Middle frontal gyrus (tissue), 1 donor: Measurements from ENCODE around the gene MED17.
A peak's percentile ranks its signal among the peaks of the same experiment; 100 is the strongest.
"Not testable (repeated sequence)": the region's sequence is repeated elsewhere in the genome, so short reads cannot be mapped to it uniquely, and the experiment has no call there.

Source experiments
- DNase-seq: peaks from one replicate; pipeline ENCODE4 v3.0.0-alpha.2; 2015; ENCODE audit warnings: low spot score; ENCODE audit errors: extremely low spot score

Gene MED17

GRCh38 chr11:93784145-93784934 lies at the start of gene MED17:
Gene MED17 (plus strand): TSS chr11:93784282. CDS start chr11:93784514, 232 bp downstream.
- DNase-seq = peak; percentile 87

- DNase-seq = no peak
Observed at GRCh38 chr11:93734427-93735222, 49.5 kb upstream of the MED17 start.

DNA sequence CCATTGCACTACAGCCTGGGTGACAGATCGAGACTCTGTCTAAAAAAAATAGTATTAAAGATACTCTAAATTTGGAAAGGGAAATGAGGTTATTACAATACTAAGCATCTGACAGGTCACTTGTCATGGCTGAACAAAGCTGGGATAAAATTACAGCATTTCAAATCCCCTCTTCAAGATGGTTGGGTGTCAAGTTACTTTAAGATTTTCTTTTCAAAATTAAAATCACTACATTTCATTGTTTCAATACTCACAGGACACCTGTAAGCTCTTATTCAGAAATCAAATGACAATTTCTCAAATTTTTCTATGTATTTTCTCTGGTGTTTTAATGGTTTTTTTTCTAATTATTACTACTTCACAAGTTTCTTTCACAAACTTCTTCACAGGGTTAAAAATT lies 48.5 kb upstream of the MED17 start:
- DNase-seq = no peak

GRCh38 chr11:93736129-93736528 lies 48.0 kb upstream of the MED17 start:
- no peak for DNase-seq

- no peak for DNase-seq
Observed at GRCh38 chr11:93737904-93738612, 46.0 kb upstream of the MED17 start.

GRCh38 chr11:93738647-93739081 lies 45.4 kb upstream of the MED17 start:
- no peak for DNase-seq

DNA sequence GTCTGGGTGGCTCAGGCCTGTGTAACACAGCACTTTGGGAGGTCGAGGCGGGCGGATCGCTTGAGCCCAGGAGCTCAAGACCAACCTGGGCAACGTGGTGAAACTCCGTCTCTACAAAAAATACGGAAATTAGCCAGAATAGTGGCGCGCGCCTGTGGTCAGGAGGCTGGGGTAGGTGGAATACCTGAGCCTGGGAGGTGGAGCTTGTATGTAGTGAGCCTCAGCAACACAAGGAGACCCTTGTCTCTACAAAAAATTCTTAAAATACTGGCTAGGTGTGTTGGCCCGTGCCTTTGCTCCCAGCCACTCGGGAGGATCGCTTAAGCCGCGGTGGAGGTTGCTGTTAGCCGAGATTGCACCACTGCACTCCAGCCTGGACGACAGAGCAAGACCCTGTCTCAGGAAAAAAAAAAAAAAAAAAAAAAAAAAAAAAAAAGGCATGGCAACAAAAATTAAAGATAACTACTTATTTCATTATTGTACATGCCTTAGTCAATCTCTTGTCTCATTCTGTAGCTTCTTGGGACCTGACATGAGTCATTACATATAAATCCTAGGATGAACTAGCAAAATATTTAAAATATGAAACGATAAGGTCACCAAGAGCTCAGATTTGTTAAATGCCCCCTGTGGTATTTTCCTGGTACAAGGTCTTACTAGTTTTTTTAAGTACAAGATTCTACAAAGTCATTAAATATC lies 43.9 kb upstream of the MED17 start:
- DNase-seq = no peak

GRCh38 chr11:93740730-93741093 lies 43.4 kb upstream of the MED17 start:
- DNase-seq = no peak

DNA sequence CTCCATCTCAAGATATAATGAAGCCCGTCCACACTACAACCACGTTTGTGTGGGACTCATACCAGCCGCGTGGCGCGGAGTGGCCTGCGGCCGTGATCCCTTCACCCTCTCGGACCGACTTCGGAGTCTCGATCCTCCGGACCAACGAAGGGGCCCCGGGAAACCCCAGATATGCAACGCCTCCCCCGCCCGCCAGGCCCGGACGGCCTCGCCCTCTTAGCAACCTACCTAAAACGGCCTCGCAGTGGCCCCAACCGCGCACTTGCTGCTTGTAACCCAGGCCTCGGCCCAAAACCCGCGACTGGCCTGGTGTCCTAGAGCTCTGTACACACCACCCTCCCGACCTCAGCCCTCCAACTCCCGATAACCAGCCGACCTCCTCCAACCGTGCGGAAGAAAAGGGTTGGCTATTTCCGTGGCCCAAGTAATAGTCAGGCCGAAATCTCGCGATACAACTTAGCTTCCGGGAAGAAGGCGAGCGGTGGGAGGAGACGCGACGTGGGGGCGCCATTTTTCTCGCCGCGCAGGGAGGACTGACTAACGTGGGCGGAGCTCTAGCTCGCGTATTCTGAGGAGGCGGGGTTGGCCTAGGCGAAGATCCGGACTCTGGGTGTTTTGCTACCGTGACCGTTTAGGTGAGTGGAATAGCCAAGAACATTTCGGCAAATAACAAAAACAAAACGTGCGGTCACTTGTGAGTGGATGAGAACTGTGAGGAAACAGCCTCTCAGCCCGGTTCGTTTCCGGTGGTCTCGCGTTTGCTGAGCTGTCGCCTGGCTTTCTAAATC lies 42.8 kb upstream of the MED17 start, which contains the start of the genes C11orf54 and TAF1D:
Gene C11orf54 (plus strand): TSS at position 579 of the 788 bp plus-strand sequence. CDS start 5,722 bp downstream, outside the sequence.
Gene TAF1D (minus strand): TSS at position 402 of the 788 bp plus-strand sequence. CDS start 2,191 bp downstream, outside the sequence.
- DNase-seq = peak; percentile 95

DNA sequence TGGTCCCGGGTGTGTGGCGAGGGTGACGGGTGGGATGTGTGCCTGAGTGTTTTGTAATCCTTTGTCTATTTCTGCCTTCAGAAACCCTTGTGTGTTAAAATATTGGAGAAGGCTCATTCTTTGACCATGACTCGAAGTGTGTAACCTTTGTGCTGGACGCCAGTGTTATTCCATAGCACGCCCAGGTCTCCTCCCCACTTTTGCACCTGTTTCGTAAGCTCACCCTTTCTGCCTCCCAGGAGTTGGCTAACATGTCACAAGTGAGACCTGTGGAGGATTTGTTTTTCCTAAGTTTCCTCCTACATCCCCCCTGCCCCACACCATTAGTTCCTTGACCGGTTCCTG lies 42.2 kb upstream of the MED17 start:
- DNase-seq = no peak

- no peak for DNase-seq
Observed at GRCh38 chr11:93743291-93743690, 40.8 kb upstream of the MED17 start.

DNA sequence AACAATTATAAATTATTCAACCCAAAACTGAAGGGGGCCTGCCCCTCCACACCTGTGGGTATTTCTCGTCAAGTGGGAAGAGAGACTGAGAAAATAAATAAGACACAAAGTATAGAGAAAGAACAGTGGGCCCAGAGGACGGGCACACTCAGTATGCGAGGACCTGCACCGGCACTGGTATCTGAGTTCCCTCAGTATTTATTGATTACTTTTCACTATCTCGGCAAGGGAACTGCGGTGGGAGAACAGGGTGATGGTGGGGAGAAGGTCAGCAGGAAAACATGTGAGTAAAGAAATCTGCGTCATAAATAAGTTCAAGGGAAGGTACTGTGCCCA lies 39.4 kb upstream of the MED17 start:
- DNase-seq = no peak

DNA sequence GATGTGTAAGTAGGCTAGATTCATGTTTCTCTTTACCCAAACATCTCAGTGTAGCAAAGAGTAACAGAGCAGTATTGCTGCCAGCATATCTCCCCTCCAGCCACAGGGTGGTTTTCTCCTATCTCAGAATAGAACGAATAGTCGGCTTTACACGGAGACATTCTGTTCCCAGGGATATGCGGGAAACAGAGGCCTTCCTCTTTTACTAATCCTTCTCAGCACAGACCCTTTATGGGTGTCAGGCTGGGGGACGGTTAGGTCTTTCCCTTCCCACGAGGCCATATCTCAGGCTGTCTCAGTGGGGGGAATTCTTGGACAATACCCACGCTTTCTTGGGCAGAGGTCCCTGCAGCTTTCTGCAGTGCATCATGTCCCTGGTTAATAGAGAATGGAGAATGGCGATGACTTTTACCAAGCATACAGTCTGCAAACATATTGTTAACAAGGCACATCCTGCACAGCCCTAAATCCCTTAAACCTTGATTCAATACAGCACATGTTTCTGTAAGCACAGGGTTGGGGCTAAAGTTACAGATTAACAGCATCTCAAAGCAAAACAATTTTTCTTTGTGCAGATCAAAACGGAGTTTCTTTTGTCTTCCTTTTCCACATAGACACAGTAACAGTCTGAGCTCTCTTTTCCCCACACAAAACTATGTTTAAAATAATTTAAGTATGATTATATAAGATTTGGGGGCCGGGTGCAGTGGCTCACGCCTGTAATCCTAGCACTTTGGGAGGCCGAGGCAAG lies 38.9 kb upstream of the MED17 start:
- not testable (repeated sequence) for DNase-seq

DNA sequence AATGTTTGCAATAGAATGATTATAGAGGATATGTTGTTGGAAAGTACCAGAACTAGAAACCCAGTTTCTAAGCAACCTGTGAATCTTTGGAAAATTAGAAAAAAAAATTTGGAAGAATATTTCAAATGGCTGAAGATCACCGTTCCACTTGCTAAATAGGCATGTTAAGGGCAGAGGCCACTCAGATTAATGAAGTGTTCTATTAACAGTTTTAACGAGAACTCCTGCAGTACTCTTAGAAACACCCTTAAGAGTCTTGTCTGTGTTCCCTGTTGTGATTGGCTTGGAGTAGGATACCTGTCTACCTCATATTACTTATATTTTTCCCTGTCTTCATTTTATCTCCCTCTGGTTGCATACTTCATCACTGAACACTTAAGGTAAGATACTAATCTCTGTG lies 38.0 kb upstream of the MED17 start:
- no peak for DNase-seq

GRCh38 chr11:93747122-93747521 lies 37.0 kb upstream of the MED17 start:
- no peak for DNase-seq

DNA sequence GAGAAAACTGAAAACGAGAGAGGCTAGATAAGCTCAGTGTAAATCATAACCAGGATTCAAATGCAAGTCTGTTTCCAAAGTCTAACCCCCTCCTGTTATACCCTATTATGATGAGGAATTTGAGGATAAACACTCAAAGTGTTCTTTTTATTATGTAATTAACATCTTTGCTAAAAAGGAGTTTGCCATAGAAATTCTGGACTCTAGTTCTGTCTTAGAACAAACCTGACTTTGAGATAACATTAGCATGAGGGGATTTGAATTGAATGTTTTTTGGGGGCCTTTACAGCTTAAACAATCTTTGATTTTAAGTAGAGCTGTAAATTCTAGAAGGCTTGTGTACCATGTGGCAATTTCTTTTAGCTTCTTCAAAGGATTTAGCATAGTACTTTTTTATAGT lies 33.1 kb upstream of the MED17 start:
- no peak for DNase-seq

GRCh38 chr11:93753241-93753640 lies 30.8 kb upstream of the MED17 start:
- no peak for DNase-seq

GRCh38 chr11:93756748-93757147 lies 27.3 kb upstream of the MED17 start:
- no peak for DNase-seq

DNA sequence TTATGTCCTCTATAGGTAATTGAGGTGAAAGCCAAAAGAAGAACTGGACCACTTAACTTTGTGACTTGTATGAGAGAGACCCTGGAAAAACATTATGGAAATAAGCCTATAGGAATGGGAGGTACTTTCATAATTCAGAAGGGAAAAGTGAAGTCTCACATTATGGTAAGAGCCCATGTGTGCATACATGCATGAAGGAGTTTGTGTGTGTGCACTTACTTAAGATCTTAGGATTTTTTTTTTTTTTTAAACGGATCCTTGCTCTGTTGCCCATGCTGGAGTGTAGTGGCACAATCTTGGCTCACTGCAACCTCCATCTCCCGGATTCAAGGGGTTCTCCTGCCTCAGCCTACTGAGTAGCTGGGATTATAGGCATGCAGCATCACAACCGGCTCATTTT lies 26.8 kb upstream of the MED17 start:
- no peak for DNase-seq
